Cardiac fibroblast (primary cell): Measurements from ENCODE around the gene OSBPL6.

Source experiments
- DNase-seq, 2 donors: peaks; one replicate each; pipeline versions ENCODE4 v3.0.0 to v3.0.0-alpha.2; 2010; ENCODE audit warnings: low read depth in 2 of 2
- H3K4me3 ChIP-seq, 2 donors: replicated peaks in 1 of 2; 1 replicate in 1 of 2; 2 replicates in 1 of 2; pipeline ENCODE4 v1.5.1; 2011; ENCODE audit warnings: low read depth in 2 of 2, low read length in 2 of 2, mild to moderate bottlenecking in 2 of 2, moderate library complexity in 1 of 2
- TF ChIP-seq, protein P1 (sequence below): IDR thresholded peaks from one replicate; pipeline ENCODE4 v1.5.1; 2011; ENCODE audit warnings: low read depth, mild to moderate bottlenecking, low read length, inconsistent platforms

The OSBPL6 gene

DNA sequence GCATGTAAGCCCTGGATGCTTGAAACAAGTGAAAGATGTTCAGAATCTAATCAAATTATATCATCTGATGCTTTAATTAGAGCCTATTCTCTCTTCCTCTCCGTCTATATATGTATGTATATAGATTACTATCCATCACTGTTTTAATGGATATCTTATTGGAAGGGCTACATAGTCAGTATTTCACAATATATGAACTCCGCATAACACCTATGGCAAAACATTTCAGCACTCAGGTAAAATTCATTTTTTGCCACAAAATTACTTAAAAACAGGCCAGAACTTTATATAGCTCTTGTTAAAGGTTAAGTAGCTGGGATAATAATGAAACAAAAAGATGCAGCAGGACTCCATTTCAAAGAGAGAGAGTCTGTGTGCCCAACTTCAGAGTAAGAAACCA lies 258.0 kb downstream of the OSBPL6 start:
- H3K4me3 ChIP-seq, result no peak overlapping the region
- DNase-seq, result no peak
- TF ChIP-seq, protein P1, sequence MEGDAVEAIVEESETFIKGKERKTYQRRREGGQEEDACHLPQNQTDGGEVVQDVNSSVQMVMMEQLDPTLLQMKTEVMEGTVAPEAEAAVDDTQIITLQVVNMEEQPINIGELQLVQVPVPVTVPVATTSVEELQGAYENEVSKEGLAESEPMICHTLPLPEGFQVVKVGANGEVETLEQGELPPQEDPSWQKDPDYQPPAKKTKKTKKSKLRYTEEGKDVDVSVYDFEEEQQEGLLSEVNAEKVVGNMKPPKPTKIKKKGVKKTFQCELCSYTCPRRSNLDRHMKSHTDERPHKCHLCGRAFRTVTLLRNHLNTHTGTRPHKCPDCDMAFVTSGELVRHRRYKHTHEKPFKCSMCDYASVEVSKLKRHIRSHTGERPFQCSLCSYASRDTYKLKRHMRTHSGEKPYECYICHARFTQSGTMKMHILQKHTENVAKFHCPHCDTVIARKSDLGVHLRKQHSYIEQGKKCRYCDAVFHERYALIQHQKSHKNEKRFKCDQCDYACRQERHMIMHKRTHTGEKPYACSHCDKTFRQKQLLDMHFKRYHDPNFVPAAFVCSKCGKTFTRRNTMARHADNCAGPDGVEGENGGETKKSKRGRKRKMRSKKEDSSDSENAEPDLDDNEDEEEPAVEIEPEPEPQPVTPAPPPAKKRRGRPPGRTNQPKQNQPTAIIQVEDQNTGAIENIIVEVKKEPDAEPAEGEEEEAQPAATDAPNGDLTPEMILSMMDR, result no peak
